AG04450 (cell line): ENCODE measurements around the gene EIF2B1. TPM values are rescaled to one million over a fixed set of nuclear protein-coding genes. Genes with fewer than 3 reads are reported as not detected.
A peak's percentile ranks its signal among the peaks of the same experiment; 100 is the strongest.
"Not testable (repeated sequence)": the region's sequence is repeated elsewhere in the genome, so short reads cannot be mapped to it uniquely, and the experiment has no call there.

Source experiments
- CTCF ChIA-PET: fragments of 300-600, 350-600 bp; formaldehyde crosslinking; extraction: SDS; loops from one replicate; lab custom pipeline; 2022; ENCODE audit warnings: antibody characterized with exemption, inconsistent platforms; lab: Charles Lee
- POLR2A ChIA-PET: fragments of 350-600 bp; formaldehyde crosslinking; extraction: SDS; loops from one replicate; lab custom pipeline; 2021; ENCODE audit warnings: antibody characterized with exemption, inconsistent platforms; lab: Yijun Ruan, JAX
- DNase-seq: peaks from one replicate; pipeline ENCODE4 v3.0.0-alpha.2; 2011; ENCODE audit warnings: low read depth, low spot score
- H3K27ac ChIP-seq: one replicate; pipeline ENCODE4 v1.5.1; 2012; ENCODE audit warnings: low read depth, low read length, control low read depth
- H3K27me3 ChIP-seq: one replicate; pipeline ENCODE4 v1.6.0; 2012; ENCODE audit warnings: low read length; ENCODE audit not compliant: control insufficient read depth, insufficient read depth
- H3K4me3 ChIP-seq: 2 replicates; pipeline ENCODE4 v1.5.1; 2011; ENCODE audit warnings: mild to moderate bottlenecking, low read depth, low read length, control low read depth
- H3K9me3 ChIP-seq: 2 replicates; pipeline ENCODE4 v1.5.1; 2012; ENCODE audit warnings: low read length; ENCODE audit not compliant: control insufficient read depth, insufficient read depth
- polyA plus RNA-seq: library from polyadenylated mRNA; depleted of rRNA; stranded (reverse); fragments of >200 nt; gene quantifications from 2 replicates; pipeline ENCODE4 v1.2.3, GENCODE V29; 2011
- TF ChIP-seq, protein P1 (sequence below): IDR thresholded peaks from 2 replicates; pipeline ENCODE4 v1.5.1; 2011; ENCODE audit warnings: low read depth, low read length, control low read depth, inconsistent platforms

Gene EIF2B1
- polyA plus RNA-seq, 1 experiment: 36.6 TPM

DNA sequence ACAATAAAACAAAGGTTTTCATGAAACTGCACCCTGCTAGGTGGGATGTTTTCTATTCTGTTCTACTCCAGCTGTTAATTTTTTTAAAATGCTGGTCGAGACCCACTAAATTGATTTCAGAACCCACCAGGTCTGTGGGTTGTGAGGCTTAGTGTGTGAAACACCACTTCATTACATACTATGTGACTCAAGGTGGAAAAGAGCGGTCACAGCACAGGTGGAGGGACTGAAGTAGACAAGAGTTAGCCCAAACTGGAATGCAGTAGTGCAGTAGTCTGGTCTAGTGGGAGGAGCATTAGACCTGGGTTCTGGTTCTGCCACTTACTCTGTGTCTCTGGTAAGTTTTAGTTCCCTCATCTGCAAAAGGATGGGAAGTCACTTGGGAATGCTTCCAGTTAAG, 19.4 kb downstream of the EIF2B1 start:
- ChIA-PET CTCF (no interaction called here), POLR2A (no interaction called here)
- no peak for DNase-seq
- TF ChIP-seq, protein P1, sequence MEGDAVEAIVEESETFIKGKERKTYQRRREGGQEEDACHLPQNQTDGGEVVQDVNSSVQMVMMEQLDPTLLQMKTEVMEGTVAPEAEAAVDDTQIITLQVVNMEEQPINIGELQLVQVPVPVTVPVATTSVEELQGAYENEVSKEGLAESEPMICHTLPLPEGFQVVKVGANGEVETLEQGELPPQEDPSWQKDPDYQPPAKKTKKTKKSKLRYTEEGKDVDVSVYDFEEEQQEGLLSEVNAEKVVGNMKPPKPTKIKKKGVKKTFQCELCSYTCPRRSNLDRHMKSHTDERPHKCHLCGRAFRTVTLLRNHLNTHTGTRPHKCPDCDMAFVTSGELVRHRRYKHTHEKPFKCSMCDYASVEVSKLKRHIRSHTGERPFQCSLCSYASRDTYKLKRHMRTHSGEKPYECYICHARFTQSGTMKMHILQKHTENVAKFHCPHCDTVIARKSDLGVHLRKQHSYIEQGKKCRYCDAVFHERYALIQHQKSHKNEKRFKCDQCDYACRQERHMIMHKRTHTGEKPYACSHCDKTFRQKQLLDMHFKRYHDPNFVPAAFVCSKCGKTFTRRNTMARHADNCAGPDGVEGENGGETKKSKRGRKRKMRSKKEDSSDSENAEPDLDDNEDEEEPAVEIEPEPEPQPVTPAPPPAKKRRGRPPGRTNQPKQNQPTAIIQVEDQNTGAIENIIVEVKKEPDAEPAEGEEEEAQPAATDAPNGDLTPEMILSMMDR: no peak
- Histone ChIP-seq H3K9me3 (no peaks in the 10 kb centered on the region), H3K4me3 (no peak overlapping the region), H3K27ac (no peak overlapping the region), H3K27me3 (no peaks in the 10 kb centered on the region)

DNA sequence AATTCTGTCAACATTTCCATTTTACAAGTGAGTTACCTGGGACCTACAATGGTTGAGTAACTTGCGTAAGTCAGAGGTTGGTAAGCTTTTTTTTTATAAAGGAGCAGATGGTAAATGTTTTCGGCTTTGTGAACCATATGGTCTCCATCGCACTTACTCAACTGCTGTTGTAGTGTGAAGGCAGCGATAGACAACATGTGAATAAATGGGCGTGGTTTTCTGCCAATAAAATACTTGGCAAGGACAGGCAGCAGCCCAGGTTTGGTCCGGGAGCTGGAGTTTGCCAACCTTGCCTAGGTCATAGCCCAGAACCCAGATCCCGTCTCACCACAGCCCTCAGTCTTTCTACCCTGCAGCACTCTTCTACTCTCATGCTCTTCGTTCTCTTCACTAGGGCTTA, 25.3 kb downstream of the EIF2B1 start:
- ChIA-PET CTCF (no interaction called here), POLR2A (no interaction called here)
- Histone ChIP-seq H3K9me3 (no peaks in the 10 kb centered on the region), H3K4me3 (no peak overlapping the region), H3K27ac (no peak overlapping the region), H3K27me3 (no peaks in the 10 kb centered on the region)
- TF ChIP-seq, protein P1: no peak
- DNase-seq: no peak

DNA sequence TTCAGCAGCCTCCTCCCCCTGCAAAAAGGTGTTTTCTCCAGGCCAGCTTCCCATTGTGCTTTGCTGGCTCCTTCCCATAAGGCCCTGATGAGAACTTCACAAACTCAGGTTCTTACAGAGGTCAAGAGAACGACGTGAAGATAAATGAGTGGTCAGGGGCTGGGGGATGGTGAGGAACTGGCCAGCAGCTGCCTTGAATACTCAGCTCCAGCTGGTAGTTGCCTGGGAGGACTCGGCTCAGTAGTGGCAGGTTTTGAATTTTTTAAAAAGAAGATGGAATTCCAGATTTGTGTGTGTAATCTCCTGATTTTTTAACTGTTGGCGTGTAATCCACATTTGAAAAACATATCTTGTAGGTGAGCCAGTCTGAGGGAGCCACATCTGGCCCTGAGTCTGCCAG, 25.7 kb downstream of the EIF2B1 start:
- Histone ChIP-seq H3K27ac (no peak overlapping the region), H3K27me3 (no peaks in the 10 kb centered on the region), H3K9me3 (no peaks in the 10 kb centered on the region), H3K4me3 (no peak overlapping the region)
- CTCF ChIA-PET: no interaction called here
- POLR2A ChIA-PET: no interaction called here
- no peak for DNase-seq
- TF ChIP-seq, protein P1: no peak

DNA sequence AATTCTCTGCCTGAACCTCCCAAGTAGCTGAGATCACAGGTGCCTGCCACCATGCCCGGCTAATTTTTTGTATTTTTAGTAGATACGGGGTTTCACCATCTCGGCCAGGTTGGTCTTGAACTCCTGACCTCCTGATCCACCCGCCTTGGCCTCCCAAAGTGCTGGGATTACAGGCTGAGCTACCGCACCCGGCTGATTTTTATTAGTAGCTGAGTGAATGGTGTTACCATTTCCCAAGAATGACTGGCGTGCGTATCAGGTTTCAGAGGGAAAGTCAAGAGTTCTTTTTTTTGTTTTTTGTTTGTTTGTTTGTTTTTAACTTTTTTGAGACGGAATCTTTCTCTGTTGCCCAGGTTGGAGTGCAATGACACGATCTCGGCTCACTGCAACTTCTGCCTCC, 30.0 kb downstream of the EIF2B1 start:
- H3K4me3 ChIP-seq, H3K9me3 ChIP-seq, POLR2A ChIA-PET, H3K27ac ChIP-seq, DNase-seq, H3K27me3 ChIP-seq: not testable (repeated sequence)
- CTCF ChIA-PET: interaction anchor here (0.6 kb wide), 1 partner anchor 88 kb away, joined by 3 read pairs; no protein-coding TSS in a partner anchor

DNA sequence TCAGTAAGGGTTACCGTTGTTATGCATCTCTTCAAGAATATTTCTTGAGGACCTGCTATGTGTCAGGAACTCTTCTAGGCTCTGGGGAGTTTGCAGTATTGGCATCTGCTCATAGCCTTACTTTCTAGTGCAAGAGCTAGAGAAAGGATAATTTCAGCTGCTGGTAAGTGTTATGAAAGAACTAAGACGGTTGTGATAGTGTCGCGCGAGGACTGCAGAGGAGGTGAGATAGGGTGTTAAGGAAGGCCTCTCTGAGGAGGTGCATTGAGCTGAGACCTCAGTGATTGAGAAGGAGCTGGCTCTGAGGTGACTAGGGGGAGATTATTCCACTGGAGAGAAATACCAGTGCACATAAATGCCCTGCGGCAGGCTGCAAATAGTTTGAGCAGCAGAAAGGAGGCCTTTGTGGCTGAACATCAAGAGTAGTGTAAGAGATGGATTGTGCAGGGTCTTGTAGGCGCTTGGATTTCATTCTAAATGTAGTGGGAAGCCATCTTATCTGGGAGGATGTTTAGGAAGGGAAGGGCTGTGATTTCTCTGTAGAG, 30.8 kb downstream of the EIF2B1 start:
- TF ChIP-seq, protein P1: no peak
- DNase-seq: no peak
- Histone ChIP-seq H3K9me3 (peaks cover 4% of the 10 kb centered on the region; the same call in 1 of the 2 replicates), H3K27me3 (no peaks in the 10 kb centered on the region), H3K27ac (no peak overlapping the region), H3K4me3 (peak overlapping the region; percentile 100)
- ChIA-PET POLR2A (interaction anchor here (0.9 to 1.0 kb wide), 2 partner anchors 31 to 370 kb away, joined by 3 to 4 read pairs; partner anchors contain the start of genes EIF2B1, GTF2H3, MPHOSPH9 and MTRFR), CTCF (interaction anchor here (1.3 kb wide), 1 partner anchor 16 kb away, joined by 4 read pairs; no protein-coding TSS in a partner anchor)
